GM18505 (cell line): ENCODE measurements around the gene IFNA13.
A peak's percentile ranks its signal among the peaks of the same experiment; 100 is the strongest.
"Not testable (repeated sequence)": the region's sequence is repeated elsewhere in the genome, so short reads cannot be mapped to it uniquely, and the experiment has no call there.

Experiments
- ATAC-seq: cut with Tn5 transposase; IDR thresholded peaks from one replicate; pipeline ENCODE4 v1.9.1; 2021; ENCODE audit not compliant: unreplicated experiment
- POLR2A ChIP-seq: IDR thresholded peaks from 4 replicates; pipeline ENCODE4 v1.6.1; 2011; ENCODE audit warnings: borderline replicate concordance; ENCODE audit not compliant: insufficient read depth, insufficient read length; ENCODE audit errors: extremely low read depth

Gene IFNA13

DNA sequence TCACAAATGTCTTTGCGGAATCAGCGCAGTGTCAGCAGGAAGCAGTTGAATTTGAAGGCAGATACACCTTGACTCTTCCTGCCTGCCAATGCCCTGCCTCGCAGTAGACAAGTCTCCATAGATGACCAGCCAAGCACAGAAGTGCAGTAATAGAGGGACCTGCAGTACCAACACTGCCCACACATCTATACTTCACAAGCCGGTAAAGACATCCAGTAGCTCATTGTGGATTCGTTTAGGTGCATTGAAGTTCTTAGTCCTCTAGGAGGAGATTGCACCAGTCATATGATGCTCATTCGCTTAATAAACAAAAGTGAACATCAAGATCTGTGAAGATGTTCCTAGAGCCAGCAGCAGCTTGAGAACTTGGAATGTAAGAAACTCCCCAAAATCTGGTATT lies 24.4 kb upstream of the IFNA13 start:
- ATAC-seq, result peak; percentile 83
- no peak for TF ChIP-seq POLR2A

DNA sequence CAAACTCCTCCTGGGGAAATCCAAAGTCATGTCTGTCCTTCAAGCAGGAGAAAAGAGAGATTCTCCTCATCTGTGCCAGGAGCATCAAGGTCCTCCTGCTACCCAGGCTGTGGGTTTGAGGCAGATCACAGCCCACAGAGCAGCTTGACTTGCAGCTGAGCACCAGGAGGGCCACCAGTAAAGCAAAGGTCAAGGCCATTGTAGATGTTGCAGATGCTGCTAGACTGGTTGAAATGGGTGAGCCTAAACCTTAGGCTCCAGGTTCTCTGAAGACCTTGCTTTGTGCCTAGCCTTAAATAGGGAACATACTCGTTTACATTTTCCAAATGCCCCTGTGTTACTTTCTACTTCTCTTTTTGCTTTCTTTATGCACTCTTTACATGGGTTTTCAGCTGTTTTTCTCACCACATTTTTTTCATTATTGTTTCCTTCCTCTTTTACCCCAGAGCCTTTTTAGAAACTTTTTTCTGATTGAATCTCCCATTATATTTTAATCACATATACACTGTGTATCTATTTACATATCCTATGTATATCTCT lies 17.3 kb upstream of the IFNA13 start, which contains the start of gene IFNA2:
Gene IFNA2 (minus strand): TSS at position 268 of the 540 bp plus-strand sequence. CDS start 69 bp downstream, at position 199.
- ATAC-seq, result no peak
- TF ChIP-seq POLR2A, result no peak

GRCh38 chr9:21383627-21384026 lies 15.8 kb upstream of the IFNA13 start:
- no peak for TF ChIP-seq POLR2A
- ATAC-seq, result no peak

DNA sequence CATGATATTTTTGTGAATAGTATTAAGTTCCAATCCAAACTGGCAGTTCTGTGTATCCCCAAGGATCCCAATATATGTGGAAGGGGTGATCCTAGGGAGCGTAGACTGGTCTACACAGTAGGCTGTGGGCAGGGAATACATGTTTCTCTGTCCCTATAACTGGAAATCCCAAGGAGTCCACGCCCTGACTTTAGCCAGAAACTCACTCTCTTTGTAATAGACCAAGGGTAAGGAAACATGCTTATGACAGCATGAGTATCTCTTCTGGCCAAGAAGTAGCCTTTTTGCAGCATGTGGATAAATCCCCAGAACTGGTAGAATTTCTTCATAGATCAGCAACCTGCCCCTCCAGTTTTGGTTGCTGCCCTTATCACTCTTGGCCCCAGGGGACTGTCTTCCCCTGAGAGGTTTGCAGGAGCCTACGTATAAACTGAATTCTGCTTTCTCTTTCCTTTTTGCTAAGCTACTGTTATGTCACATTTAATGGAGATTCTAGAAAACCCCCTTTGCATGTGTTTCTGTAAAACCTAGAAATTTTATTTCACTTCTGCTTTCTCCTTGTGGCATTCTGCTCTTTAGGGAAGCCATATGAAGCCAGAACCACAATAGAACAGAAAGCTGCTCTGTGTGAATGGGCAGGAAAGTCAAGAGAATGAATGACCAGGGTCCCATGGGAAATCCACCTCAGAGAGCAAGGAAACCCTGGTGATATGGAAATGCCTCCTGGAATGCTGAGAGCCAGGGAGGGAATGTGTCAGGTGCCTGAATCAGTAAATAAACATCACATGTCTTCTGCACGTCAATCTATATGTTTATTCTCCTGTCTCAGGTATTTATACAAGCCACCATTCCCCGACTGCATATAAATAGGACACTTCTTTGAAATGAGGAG lies 13.8 kb upstream of the IFNA13 start:
- ATAC-seq, result peak; percentile 99
- TF ChIP-seq POLR2A, result no peak

DNA sequence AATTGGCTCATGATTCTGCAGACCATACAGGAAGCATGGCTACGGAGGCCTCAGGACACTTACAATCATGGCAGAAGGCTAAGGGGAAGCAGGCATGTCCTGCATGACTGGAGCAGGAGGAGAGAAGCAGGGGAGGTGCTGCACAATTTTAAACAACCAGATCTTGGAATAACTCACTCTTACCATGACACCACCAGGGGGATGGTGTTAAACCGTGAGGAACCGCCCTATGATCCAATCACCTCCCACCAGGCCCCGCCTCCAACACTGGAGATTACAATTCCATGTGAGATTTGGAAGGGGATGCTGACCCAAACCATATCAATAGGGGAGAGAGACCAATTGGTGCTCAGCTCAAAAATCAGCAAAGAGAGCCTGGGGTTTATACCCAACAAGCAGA lies 3.6 kb upstream of the IFNA13 start:
- not testable (repeated sequence) for ATAC-seq

DNA sequence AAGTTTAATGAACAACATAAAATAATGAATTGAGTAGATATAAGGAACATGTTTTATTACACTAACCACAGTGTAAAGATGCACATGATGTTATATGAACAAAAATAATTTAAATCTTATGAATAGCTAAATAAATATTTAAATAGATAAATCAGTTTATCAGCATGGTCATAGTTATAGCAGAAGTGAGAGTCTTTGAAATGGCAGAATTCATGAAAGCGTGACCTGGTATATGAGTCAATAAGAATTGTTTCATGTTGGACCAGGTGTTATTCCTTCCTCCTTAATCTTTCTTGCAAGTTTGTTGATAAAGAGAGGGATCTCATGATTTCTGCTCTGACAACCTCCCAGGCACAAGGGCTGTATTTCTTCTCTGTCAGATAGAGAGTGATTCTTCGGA lies 688 bp downstream of the IFNA13 start:
- ATAC-seq, result peak; percentile 97

GRCh38 chr9:21362287-21362686 lies 5.6 kb downstream of the IFNA13 start:
- ATAC-seq, result no peak
- no peak for TF ChIP-seq POLR2A

- TF ChIP-seq POLR2A, result no peak
- ATAC-seq, result peak; percentile 82
These were observed 10.1 kb downstream of the IFNA13 start for GRCh38 chr9:21357479-21358460.

DNA sequence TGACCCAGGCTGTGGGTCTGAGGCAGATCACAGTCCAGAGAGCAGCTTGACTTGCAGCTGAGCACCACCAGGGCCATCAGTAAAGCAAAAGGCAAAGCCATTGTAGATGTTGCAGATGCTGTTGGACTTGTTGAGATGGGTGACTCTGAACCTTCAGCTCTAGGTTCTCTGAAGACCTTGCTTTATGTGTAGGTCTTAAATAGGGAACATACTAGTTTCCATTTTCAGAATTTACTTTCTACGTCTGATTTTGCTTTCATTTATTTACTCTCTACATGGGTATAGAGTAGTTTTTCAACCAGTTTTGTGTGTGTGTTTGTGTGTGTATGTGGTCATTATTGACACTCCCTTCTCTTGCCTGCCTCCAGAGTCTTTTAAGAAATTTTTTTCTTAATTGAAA lies 17.1 kb downstream of the IFNA13 start, which contains the start of gene IFNA6:
Gene IFNA6 (minus strand): TSS at position 101 of the 400 bp plus-strand sequence. CDS start 0 bp downstream, at position 101.
- TF ChIP-seq POLR2A, result no peak
- no peak for ATAC-seq

- ATAC-seq, result no peak
- TF ChIP-seq POLR2A, result no peak
These were observed 19.4 kb downstream of the IFNA13 start for GRCh38 chr9:21348430-21348970.

GRCh38 chr9:21340735-21341134 lies 27.1 kb downstream of the IFNA13 start:
- no peak for TF ChIP-seq POLR2A
- ATAC-seq, result no peak

- TF ChIP-seq POLR2A, result no peak
- no peak for ATAC-seq
These were observed 31.4 kb downstream of the IFNA13 start for GRCh38 chr9:21336457-21336856.
